Mammary epithelial cell (primary cell): ENCODE measurements around the gene MPC1.

ENCODE experiments used
- EZH2 ChIP-seq: IDR thresholded peaks from 2 replicates; pipeline ENCODE4 v1.6.1; 2012; ENCODE audit warnings: low read length, inconsistent platforms, borderline replicate concordance
- TF ChIP-seq, protein P1 (sequence below), 2 donors: IDR thresholded peaks in 1 of 2; conservative IDR thresholded peaks in 1 of 2; 2 replicates each; pipeline ENCODE4 v1.5.1; 2011 to 2012; ENCODE audit warnings: inconsistent platforms in 2 of 2, low read length in 2 of 2, mild to moderate bottlenecking in 2 of 2, control low read depth in 1 of 2, low read depth in 1 of 2; ENCODE audit not compliant: insufficient read depth in 1 of 2; ENCODE audit errors: extremely low read depth in 1 of 2

- TF ChIP-seq, protein P1, sequence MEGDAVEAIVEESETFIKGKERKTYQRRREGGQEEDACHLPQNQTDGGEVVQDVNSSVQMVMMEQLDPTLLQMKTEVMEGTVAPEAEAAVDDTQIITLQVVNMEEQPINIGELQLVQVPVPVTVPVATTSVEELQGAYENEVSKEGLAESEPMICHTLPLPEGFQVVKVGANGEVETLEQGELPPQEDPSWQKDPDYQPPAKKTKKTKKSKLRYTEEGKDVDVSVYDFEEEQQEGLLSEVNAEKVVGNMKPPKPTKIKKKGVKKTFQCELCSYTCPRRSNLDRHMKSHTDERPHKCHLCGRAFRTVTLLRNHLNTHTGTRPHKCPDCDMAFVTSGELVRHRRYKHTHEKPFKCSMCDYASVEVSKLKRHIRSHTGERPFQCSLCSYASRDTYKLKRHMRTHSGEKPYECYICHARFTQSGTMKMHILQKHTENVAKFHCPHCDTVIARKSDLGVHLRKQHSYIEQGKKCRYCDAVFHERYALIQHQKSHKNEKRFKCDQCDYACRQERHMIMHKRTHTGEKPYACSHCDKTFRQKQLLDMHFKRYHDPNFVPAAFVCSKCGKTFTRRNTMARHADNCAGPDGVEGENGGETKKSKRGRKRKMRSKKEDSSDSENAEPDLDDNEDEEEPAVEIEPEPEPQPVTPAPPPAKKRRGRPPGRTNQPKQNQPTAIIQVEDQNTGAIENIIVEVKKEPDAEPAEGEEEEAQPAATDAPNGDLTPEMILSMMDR (conservative IDR thresholded peaks at IDR 0.05 in 1 of 2, IDR thresholded peaks at IDR 0.05 in 1 of 2; ENCODE audit: extremely low read depth in 1 of 2, insufficient read depth in 1 of 2, low read depth in 1 of 2, low read length in 2 of 2) = no peak
- TF ChIP-seq EZH2 = no peak
Measured at GRCh38 chr6:166379800-166380199, 2.9 kb downstream of the MPC1 start.
